GM23338 (cell line): ENCODE results near the gene PADI1. TPM values are rescaled to one million over a fixed set of nuclear protein-coding genes. Genes with fewer than 3 reads are reported as not detected.

ENCODE experiments used
- ATAC-seq: fragments of 200-7000 bp; cut with Tn5 transposase; 3 replicates; pipeline ENCODE4 v1.9.1; 2020
- DNase-seq: peaks from one replicate; pipeline ENCODE4 v3.0.0-alpha.2; 2015; ENCODE audit warnings: low spot score
- H2AFZ ChIP-seq: fragments of 200-600 bp; sonication (generic); 2 replicates; pipeline ENCODE4 v1.8.0; 2016; ENCODE audit warnings: antibody characterized with exemption, mild to moderate bottlenecking, moderate library complexity
- H3F3A ChIP-seq: fragments of 200-600 bp; sonication (generic); replicated peaks from 2 replicates; pipeline ENCODE4 v1.8.0; 2017; ENCODE audit warnings: antibody characterized with exemption, mixed run types, low read depth
- H3K27ac ChIP-seq: fragments of 200-600 bp; sonication (generic); 2 replicates; pipeline ENCODE4 v1.6.1; 2016; ENCODE audit warnings: low read depth
- H3K27me3 ChIP-seq: fragments of 200-600 bp; sonication (generic); 2 replicates; pipeline ENCODE4 v1.8.0; 2016; ENCODE audit warnings: mild to moderate bottlenecking, mixed run types, moderate library complexity; ENCODE audit not compliant: insufficient read depth
- H3K36me3 ChIP-seq: fragments of 200-600 bp; sonication (generic); 2 replicates; pipeline ENCODE4 v1.8.0; 2016; ENCODE audit warnings: mild to moderate bottlenecking; ENCODE audit not compliant: insufficient read depth
- H3K4me1 ChIP-seq: fragments of 200-600 bp; sonication (generic); 2 replicates; pipeline ENCODE4 v1.8.0; 2016; ENCODE audit warnings: mild to moderate bottlenecking, moderate library complexity; ENCODE audit not compliant: insufficient read depth
- H3K4me2 ChIP-seq: fragments of 200-600 bp; sonication (generic); 2 replicates; pipeline ENCODE4 v1.7.1; 2017; ENCODE audit warnings: mixed run types
- H3K4me3 ChIP-seq: fragments of 200-600 bp; sonication (generic); 2 replicates; pipeline ENCODE4 v1.6.1; 2016; ENCODE audit warnings: mixed run types
- H3K79me2 ChIP-seq: fragments of 200-600 bp; sonication (generic); replicated peaks from 2 replicates; pipeline ENCODE4 v1.8.0; 2017; ENCODE audit warnings: mild to moderate bottlenecking; ENCODE audit not compliant: insufficient read depth
- H3K9me2 ChIP-seq: fragments of 200-600 bp; sonication (generic); 2 replicates; pipeline ENCODE4 v1.8.0; 2017; ENCODE audit not compliant: insufficient read depth
- H4K20me1 ChIP-seq: fragments of 200-600 bp; sonication (generic); replicated peaks from 2 replicates; pipeline ENCODE4 v1.8.0; 2017; ENCODE audit warnings: mild to moderate bottlenecking; ENCODE audit not compliant: insufficient read depth
- H3K27ac Mint-ChIP-seq: 2 replicates; pipeline ENCODE4 v1.8.0; 2020; ENCODE audit warnings: inconsistent platforms, mild to moderate bottlenecking, moderate library complexity, mixed read lengths
- H3K27me3 Mint-ChIP-seq: 3 replicates; pipeline ENCODE4 v1.8.0; 2022; ENCODE audit warnings: low read depth, mild to moderate bottlenecking, moderate library complexity, mixed read lengths, inconsistent platforms; ENCODE audit not compliant: insufficient read depth, poor library complexity
- H3K36me3 Mint-ChIP-seq: 3 replicates; pipeline ENCODE4 v1.8.0; 2021; ENCODE audit warnings: low read depth, mild to moderate bottlenecking, inconsistent platforms, moderate library complexity, mixed read lengths
- H3K4me1 Mint-ChIP-seq: 3 replicates; pipeline ENCODE4 v1.8.0; 2020; ENCODE audit warnings: mild to moderate bottlenecking, inconsistent platforms, mixed read lengths
- H3K4me3 Mint-ChIP-seq: 3 replicates; pipeline ENCODE4 v1.8.0; 2021; ENCODE audit warnings: moderate library complexity, mild to moderate bottlenecking, inconsistent platforms, mixed read lengths
- H3K9me3 Mint-ChIP-seq: 3 replicates; pipeline ENCODE4 v1.8.0; 2020; ENCODE audit warnings: moderate library complexity, mild to moderate bottlenecking, inconsistent platforms, mixed read lengths
- CTCF ChIP-seq, 2 experiments: fragments of 200-600 bp in 1 of 2; sonication (generic) in 1 of 2; conservative IDR thresholded peaks; 2 replicates each; pipeline versions ENCODE4 v1.5.1 to v1.6.1; 2016 to 2017; ENCODE audit warnings: antibody characterized with exemption in 2 of 2, low read depth in 2 of 2, mild to moderate bottlenecking in 2 of 2, moderate library complexity in 1 of 2
- ETS1 ChIP-seq: IDR thresholded peaks from 2 replicates; pipeline ENCODE4 v1.6.1; 2016; ENCODE audit warnings: antibody characterized with exemption
- EZH2 ChIP-seq: fragments of 200-600 bp; sonication (generic); IDR thresholded peaks from one replicate; pipeline ENCODE4 v1.8.0; 2017; ENCODE audit warnings: antibody characterized with exemption, mild to moderate bottlenecking, low read depth; ENCODE audit not compliant: unreplicated experiment
- JUNB ChIP-seq: IDR thresholded peaks from one replicate; pipeline ENCODE4 v1.6.1; 2016; ENCODE audit warnings: antibody characterized with exemption; ENCODE audit not compliant: unreplicated experiment
- NANOG ChIP-seq: IDR thresholded peaks from 2 replicates; pipeline ENCODE4 v1.6.1; 2016; ENCODE audit warnings: antibody characterized with exemption, borderline replicate concordance
- POLR2AphosphoS5 ChIP-seq: IDR thresholded peaks from 2 replicates; pipeline ENCODE4 v1.6.1; 2016; ENCODE audit warnings: antibody characterized with exemption, low read depth
- ZNF331 ChIP-seq: fragments of 250-450 bp; sonication (Bioruptor Pico); IDR thresholded peaks from 2 replicates; pipeline ENCODE4 v1.5.0; 2020; ENCODE audit warnings: low read depth, mild to moderate bottlenecking, moderate library complexity
- ZNF462 ChIP-seq: fragments of 250-450 bp; sonication (Bioruptor Pico); IDR thresholded peaks from 2 replicates; pipeline ENCODE4 v1.5.0; 2020; ENCODE audit warnings: mild to moderate bottlenecking, moderate library complexity
- polyA plus RNA-seq: library from polyadenylated mRNA; unstranded; fragments of >200 nt; fragmentation: Nextera tagmentation; extraction: Ambion mirVana; gene quantifications from 2 replicates; pipeline ENCODE4 v1.2.1, GENCODE V29; 2016
- total RNA-seq: library from RNA; depleted of rRNA; stranded (reverse); fragments of >200 nt; shearing (Covaris generic); gene quantifications from 2 replicates; pipeline ENCODE4 v1.2.3, GENCODE V29; 2014

PADI1 gene
- total and polyA plus RNA-seq, 2 experiments from 2014 or later: 0.26 to 0.28 TPM

- TF ChIP-seq CTCF (conservative IDR thresholded peaks at IDR 0.05; ENCODE audit: low read depth in 2 of 2) (no peak), JUNB (no peak)
These were observed 31.7 kb upstream of the PADI1 start (continued) for GRCh38 chr1:17173217-17173616.

- peaks cover 2% of the 10 kb centered on the region; the same call in 1 of the 3 replicates for H3K4me1 Mint-ChIP-seq
- TF ChIP-seq CTCF (conservative IDR thresholded peaks at IDR 0.05; ENCODE audit: low read depth in 2 of 2) (no peak), ZNF331 (CRISPR knock-in tag) (no peak), POLR2AphosphoS5 (no peak), ETS1 (no peak), EZH2 (no peak), NANOG (no peak), JUNB (no peak)
These were observed 28.4 kb upstream of the PADI1 start for GRCh38 chr1:17176306-17177061.

GRCh38 chr1:17177651-17178050, 27.3 kb upstream of the PADI1 start:
- Histone ChIP-seq H2AFZ (no peak overlapping the region), H3K9me2 (no peaks in the 10 kb centered on the region), H3K27ac (no peak overlapping the region), H3K79me2 (no peaks in the 10 kb centered on the region), H3K4me3 (no peak overlapping the region), H3K27me3 (no peaks in the 10 kb centered on the region), H3K36me3 (no peaks in the 10 kb centered on the region), H4K20me1 (no peaks in the 10 kb centered on the region), H3K4me1 (no peaks in the 10 kb centered on the region), H3F3A (no peaks in the 10 kb centered on the region), H3K4me2 (no peak overlapping the region)
- no peaks in the 10 kb centered on the region for H3K27me3 Mint-ChIP-seq
- ATAC-seq: no peak
- peaks cover 9% of the 10 kb centered on the region for H3K9me3 Mint-ChIP-seq
- no peak for DNase-seq
- H3K4me1 Mint-ChIP-seq: peaks cover 2% of the 10 kb centered on the region; the same call in 1 of the 3 replicates
- no peak overlapping the region for H3K27ac Mint-ChIP-seq
- no peaks in the 10 kb centered on the region for H3K36me3 Mint-ChIP-seq
- H3K4me3 Mint-ChIP-seq: no peak overlapping the region
- TF ChIP-seq ZNF462 (CRISPR knock-in tag): no peak

More at GRCh38 chr1:17176306-17177061, 28.4 kb upstream of the PADI1 start:
- Histone ChIP-seq H3K27me3 (no peaks in the 10 kb centered on the region), H3K36me3 (no peaks in the 10 kb centered on the region), H2AFZ (no peak overlapping the region), H3K4me2 (no peak overlapping the region), H3F3A (no peaks in the 10 kb centered on the region), H3K9me2 (no peaks in the 10 kb centered on the region), H3K27ac (no peak overlapping the region), H4K20me1 (no peaks in the 10 kb centered on the region), H3K79me2 (no peaks in the 10 kb centered on the region), H3K4me3 (no peak overlapping the region), H3K4me1 (no peaks in the 10 kb centered on the region)
- H3K27ac Mint-ChIP-seq: no peak overlapping the region
- ATAC-seq (no peak), DNase-seq (no peak)
- no peaks in the 10 kb centered on the region for H3K36me3 Mint-ChIP-seq
- H3K9me3 Mint-ChIP-seq: peaks cover 9% of the 10 kb centered on the region
- no peak overlapping the region for H3K4me3 Mint-ChIP-seq
- no peaks in the 10 kb centered on the region for H3K27me3 Mint-ChIP-seq
